Measurements from ENCODE around the gene ACSS1.

- TF ChIP-seq POLR2A (IDR thresholded peaks at IDR 0.05; ENCODE audit: low read length) = no peak
- no peak for TF ChIP-seq GATA1 (IDR thresholded peaks at IDR 0.05; ENCODE audit: low read depth, low read length)
Measured at GRCh38 chr20:25009218-25010145, 48.5 kb downstream of the ACSS1 start.

All from erythroblast (primary cell).